OCI-LY1 (cell line): ENCODE data around the gene GARIN5A.

ENCODE experiments used
- EZH2 ChIP-seq: fragments of 200-600 bp; sonication (generic), shearing (Covaris generic); IDR thresholded peaks from 2 replicates; pipeline ENCODE4 v1.8.0; 2017; ENCODE audit warnings: borderline replicate concordance, mixed run types, mild to moderate bottlenecking, antibody characterized with exemption, low read length, moderate library complexity, mixed read lengths
- TF ChIP-seq, protein P1 (sequence below): fragments of 200-600 bp; sonication (generic), shearing (Covaris generic); IDR thresholded peaks from 2 replicates; pipeline ENCODE4 v1.5.1; 2017; ENCODE audit warnings: mild to moderate bottlenecking, antibody characterized with exemption, low read length, moderate library complexity, mixed read lengths

DNA sequence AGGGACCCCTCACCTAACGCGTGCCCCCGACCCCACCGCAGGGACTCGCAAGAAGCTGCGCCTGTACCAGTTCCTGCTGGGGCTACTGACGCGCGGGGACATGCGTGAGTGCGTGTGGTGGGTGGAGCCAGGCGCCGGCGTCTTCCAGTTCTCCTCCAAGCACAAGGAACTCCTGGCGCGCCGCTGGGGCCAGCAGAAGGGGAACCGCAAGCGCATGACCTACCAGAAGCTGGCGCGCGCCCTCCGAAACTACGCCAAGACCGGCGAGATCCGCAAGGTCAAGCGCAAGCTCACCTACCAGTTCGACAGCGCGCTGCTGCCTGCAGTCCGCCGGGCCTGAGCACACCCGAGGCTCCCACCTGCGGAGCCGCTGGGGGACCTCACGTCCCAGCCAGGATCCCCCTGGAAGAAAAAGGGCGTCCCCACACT lies 48.6 kb downstream of the GARIN5A start:
- TF ChIP-seq, protein P1, sequence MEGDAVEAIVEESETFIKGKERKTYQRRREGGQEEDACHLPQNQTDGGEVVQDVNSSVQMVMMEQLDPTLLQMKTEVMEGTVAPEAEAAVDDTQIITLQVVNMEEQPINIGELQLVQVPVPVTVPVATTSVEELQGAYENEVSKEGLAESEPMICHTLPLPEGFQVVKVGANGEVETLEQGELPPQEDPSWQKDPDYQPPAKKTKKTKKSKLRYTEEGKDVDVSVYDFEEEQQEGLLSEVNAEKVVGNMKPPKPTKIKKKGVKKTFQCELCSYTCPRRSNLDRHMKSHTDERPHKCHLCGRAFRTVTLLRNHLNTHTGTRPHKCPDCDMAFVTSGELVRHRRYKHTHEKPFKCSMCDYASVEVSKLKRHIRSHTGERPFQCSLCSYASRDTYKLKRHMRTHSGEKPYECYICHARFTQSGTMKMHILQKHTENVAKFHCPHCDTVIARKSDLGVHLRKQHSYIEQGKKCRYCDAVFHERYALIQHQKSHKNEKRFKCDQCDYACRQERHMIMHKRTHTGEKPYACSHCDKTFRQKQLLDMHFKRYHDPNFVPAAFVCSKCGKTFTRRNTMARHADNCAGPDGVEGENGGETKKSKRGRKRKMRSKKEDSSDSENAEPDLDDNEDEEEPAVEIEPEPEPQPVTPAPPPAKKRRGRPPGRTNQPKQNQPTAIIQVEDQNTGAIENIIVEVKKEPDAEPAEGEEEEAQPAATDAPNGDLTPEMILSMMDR, result no peak
- no peak for TF ChIP-seq EZH2
